H1 (cell line): ENCODE data around the gene VAV2. TPM values are rescaled to one million over a fixed set of nuclear protein-coding genes. Genes with fewer than 3 reads are reported as not detected.

Experiments used
- CTCF ChIA-PET: fragments of 300-600 bp; sonication (Branson Sonifier 250); formaldehyde crosslinking; loops from one replicate; lab custom pipeline; 2021; ENCODE audit not compliant: partially characterized antibody; lab: Charles Lee
- POLR2A ChIA-PET: fragments of 300-600 bp; sonication (Branson Sonifier 250); formaldehyde crosslinking; loops from one replicate; lab custom pipeline; 2021; ENCODE audit warnings: inconsistent platforms; ENCODE audit not compliant: partially characterized antibody; lab: Charles Lee
- DNase-seq, 2 experiments: peaks; one replicate each; pipeline versions ENCODE4 v3.0.0 to v3.0.0-alpha.2; 2010 to 2022; ENCODE audit warnings: low spot score in 2 of 2, low read depth in 1 of 2, mixed read lengths in 1 of 2
- FAIRE-seq: peaks from 2 replicates; lab custom pipeline; 2011; peaks lifted over from hg19 to GRCh38; lab: Jason Lieb, UNC
- H2AFZ ChIP-seq: 2 replicates; pipeline ENCODE4 v1.8.1; 2012; ENCODE audit warnings: low read length, inconsistent platforms
- H2AK5ac ChIP-seq: 2 replicates; pipeline ENCODE4 v1.6.1; 2013; ENCODE audit warnings: low read depth, low read length
- H2BK120ac ChIP-seq: replicated peaks from 2 replicates; pipeline ENCODE3; 2013; ENCODE audit warnings: low read depth, low read length, inconsistent platforms
- H2BK12ac ChIP-seq: 2 replicates; pipeline ENCODE4 v1.6.1; 2013; ENCODE audit warnings: low read depth, low read length
- H2BK15ac ChIP-seq: 2 replicates; pipeline ENCODE4 v1.6.1; 2013; ENCODE audit warnings: low read length
- H2BK20ac ChIP-seq: 2 replicates; pipeline ENCODE4 v1.6.1; 2013; ENCODE audit warnings: low read length
- H2BK5ac ChIP-seq: 2 replicates; pipeline ENCODE4 v1.6.1; 2013; ENCODE audit warnings: low read depth, low read length
- H3K14ac ChIP-seq: 2 replicates; pipeline ENCODE4 v1.6.1; 2013; ENCODE audit warnings: inconsistent platforms; ENCODE audit not compliant: insufficient read length
- H3K18ac ChIP-seq: 2 replicates; pipeline ENCODE4 v1.6.1; 2013; ENCODE audit warnings: low read length; ENCODE audit errors: extremely low read depth
- H3K23ac ChIP-seq: 2 replicates; pipeline ENCODE4 v1.6.1; 2013; ENCODE audit warnings: inconsistent platforms; ENCODE audit not compliant: insufficient read length
- H3K23me2 ChIP-seq: 2 replicates; pipeline ENCODE4 v1.6.1; 2013; ENCODE audit warnings: low read depth, low read length
- H3K27ac ChIP-seq: 2 replicates; pipeline ENCODE4 v1.6.1; 2011; ENCODE audit warnings: low read depth, low read length, inconsistent platforms
- H3K27me3 ChIP-seq, 4 experiments: replicated peaks in 1 of 4; 1 replicate in 1 of 4; 2 replicates in 3 of 4; pipeline versions ENCODE4 v1.6.1 to v1.8.1; 2011 to 2013; ENCODE audit warnings: low read length in 3 of 4, mild to moderate bottlenecking in 3 of 4, inconsistent platforms in 2 of 4, mixed read lengths in 2 of 4, moderate library complexity in 1 of 4; ENCODE audit not compliant: control insufficient read depth in 3 of 4, insufficient read depth in 3 of 4; ENCODE audit errors: extremely low read depth in 1 of 4
- H3K36me3 ChIP-seq, 4 experiments: 2 replicates each; pipeline versions ENCODE4 v1.6.1 to v1.8.1; 2011 to 2013; ENCODE audit warnings: mild to moderate bottlenecking in 4 of 4, low read length in 3 of 4, moderate library complexity in 2 of 4, control low read depth in 1 of 4, inconsistent platforms in 1 of 4; ENCODE audit not compliant: insufficient read depth in 4 of 4, control insufficient read depth in 2 of 4
- H3K4ac ChIP-seq: replicated peaks from 2 replicates; pipeline ENCODE3; 2013; ENCODE audit warnings: low read length, low read depth, mixed read lengths, inconsistent platforms; ENCODE audit not compliant: insufficient read length
- H3K4me1 ChIP-seq, 4 experiments: replicated peaks in 1 of 4; 1 replicate in 1 of 4; 2 replicates in 3 of 4; pipeline versions ENCODE4 v1.6.1 to v1.8.1; 2011 to 2013; ENCODE audit warnings: low read length in 3 of 4, inconsistent platforms in 2 of 4, mixed read lengths in 1 of 4; ENCODE audit not compliant: insufficient read depth in 4 of 4, control insufficient read depth in 3 of 4
- H3K4me2 ChIP-seq, 2 experiments: 2 replicates each; pipeline versions ENCODE4 v1.6.1 to v1.8.1; 2011 to 2013; ENCODE audit warnings: low read depth in 2 of 2, low read length in 2 of 2, control low read depth in 1 of 2, inconsistent platforms in 1 of 2, mild to moderate bottlenecking in 1 of 2; ENCODE audit not compliant: insufficient read depth in 1 of 2
- H3K4me3 ChIP-seq, 4 experiments: fragments of 200-600, 300-600 bp in 1 of 4; sonication (generic), shearing (Covaris generic), sonication (Bioruptor Twin) in 1 of 4; 2 replicates each; pipeline versions ENCODE4 v1.5.1 to v1.8.1; 2011 to 2016; ENCODE audit warnings: low read length in 4 of 4, low read depth in 3 of 4, control low read depth in 2 of 4, inconsistent platforms in 2 of 4, mild to moderate bottlenecking in 2 of 4, mixed read lengths in 1 of 4, moderate library complexity in 1 of 4; ENCODE audit not compliant: insufficient read depth in 2 of 4; ENCODE audit errors: extremely low read depth in 1 of 4
- H3K56ac ChIP-seq: replicated peaks from 2 replicates; pipeline ENCODE3; 2013; ENCODE audit warnings: low read depth, mild to moderate bottlenecking, mixed read lengths, low read length, inconsistent platforms; ENCODE audit not compliant: insufficient read length
- H3K79me1 ChIP-seq: 2 replicates; pipeline ENCODE4 v1.6.1; 2013; ENCODE audit warnings: low read depth, low read length, control low read depth
- H3K79me2 ChIP-seq, 2 experiments: 2 replicates each; pipeline versions ENCODE4 v1.6.1 to v1.8.1; 2012 to 2013; ENCODE audit warnings: low read length in 2 of 2, mild to moderate bottlenecking in 2 of 2, inconsistent platforms in 1 of 2; ENCODE audit not compliant: insufficient read depth in 2 of 2, control insufficient read depth in 1 of 2
- H3K9ac ChIP-seq, 4 experiments: replicated peaks in 1 of 4; 1 replicate in 1 of 4; 2 replicates in 3 of 4; pipeline versions ENCODE4 v1.6.1 to v1.8.1; 2011 to 2013; ENCODE audit warnings: low read depth in 3 of 4, low read length in 3 of 4, control low read depth in 2 of 4, mild to moderate bottlenecking in 2 of 4, moderate library complexity in 2 of 4, inconsistent platforms in 1 of 4; ENCODE audit errors: extremely low read depth in 1 of 4
- H3K9me3 ChIP-seq, 2 experiments: 2 replicates each; pipeline versions ENCODE4 v1.6.1 to v1.8.1; 2012 to 2013; ENCODE audit warnings: mild to moderate bottlenecking in 2 of 2, moderate library complexity in 2 of 2, control low read depth in 1 of 2, inconsistent platforms in 1 of 2, low read depth in 1 of 2, low read length in 1 of 2, mixed read lengths in 1 of 2; ENCODE audit not compliant: insufficient read depth in 2 of 2
- H4K20me1 ChIP-seq, 2 experiments: replicated peaks in 1 of 2; 2 replicates each; pipeline versions ENCODE3 to v1.8.1; 2011 to 2013; ENCODE audit warnings: inconsistent platforms in 2 of 2, low read length in 2 of 2, mild to moderate bottlenecking in 1 of 2; ENCODE audit not compliant: insufficient read depth in 2 of 2, control insufficient read depth in 1 of 2
- H4K5ac ChIP-seq: 2 replicates; pipeline ENCODE4 v1.6.1; 2013; ENCODE audit warnings: low read length, low read depth, mixed read lengths, inconsistent platforms; ENCODE audit not compliant: insufficient read length
- H4K8ac ChIP-seq: 2 replicates; pipeline ENCODE4 v1.8.0; 2013; ENCODE audit warnings: mild to moderate bottlenecking, moderate library complexity, low read length, inconsistent platforms; ENCODE audit not compliant: insufficient read depth; ENCODE audit errors: extremely low read depth
- H4K91ac ChIP-seq: replicated peaks from 2 replicates; pipeline ENCODE3; 2013; ENCODE audit warnings: low read length, mixed read lengths, inconsistent platforms; ENCODE audit not compliant: insufficient read length
- CHD1 ChIP-seq: IDR thresholded peaks from 2 replicates; pipeline ENCODE4 v1.6.1; 2012; ENCODE audit warnings: low read depth, low read length, improper control_type of control experiment
- CHD2 ChIP-seq: IDR thresholded peaks from 2 replicates; pipeline ENCODE4 v1.6.1; 2012; ENCODE audit warnings: low read length, improper control_type of control experiment
- GABPA ChIP-seq: IDR thresholded peaks from 2 replicates; pipeline ENCODE4 v1.6.1; 2011; ENCODE audit warnings: mild to moderate bottlenecking, low read length, moderate library complexity, borderline replicate concordance; ENCODE audit not compliant: insufficient read depth
- KDM5A ChIP-seq: fragments of 200-600 bp; IDR thresholded peaks from 2 replicates; pipeline ENCODE4 v1.7.1; 2012; ENCODE audit warnings: mild to moderate bottlenecking, low read length, inconsistent platforms, mixed read lengths
- NANOG ChIP-seq: IDR thresholded peaks from 2 replicates; pipeline ENCODE4 v1.6.1; 2011; ENCODE audit warnings: low read length, low read depth, mild to moderate bottlenecking, inconsistent platforms; ENCODE audit not compliant: insufficient read depth, poor library complexity, severe bottlenecking
- NRF1 ChIP-seq: IDR thresholded peaks from 2 replicates; pipeline ENCODE4 v1.6.1; 2011; ENCODE audit warnings: mild to moderate bottlenecking, low read depth, low read length, improper control_type of control experiment
- SIX5 ChIP-seq: IDR thresholded peaks from 2 replicates; pipeline ENCODE4 v1.6.1; 2011; ENCODE audit warnings: mild to moderate bottlenecking, low read depth, low read length
- TEAD4 ChIP-seq: IDR thresholded peaks from 2 replicates; pipeline ENCODE4 v1.6.1; 2012; ENCODE audit warnings: low read depth, low read length, inconsistent platforms, mixed read lengths
- WGBS, 2 experiments: shearing (Covaris generic) in 1 of 2; methylation state at CpG; one replicate each; pipeline versions ENCODE4 v1.1.6 to v1.1.7; 2013 to 2015; ENCODE audit warnings: low lambda C conversion rate in 2 of 2, mixed read lengths in 2 of 2, inconsistent platforms in 1 of 2, low coverage in 1 of 2, missing lambda C conversion rate in 1 of 2; ENCODE audit not compliant: insufficient replicate concordance in 2 of 2, insufficient coverage in 1 of 2, insufficient read length in 1 of 2; ENCODE audit errors: extremely low coverage in 1 of 2, missing lambda C conversion rate in 1 of 2; 5-methylcytosine and 5-hydroxymethylcytosine counted together
- polyA plus RNA-seq, 7 experiments: library from polyadenylated mRNA; depleted of rRNA in 3 of 7; stranded (reverse) in 5 of 7; unstranded in 2 of 7; fragments of >200 nt in 5 of 7; fragments of 200-250 nt in 2 of 7; gene quantifications; 1 replicate in 5 of 7; 2 replicates in 1 of 7; 4 replicates in 1 of 7; pipeline versions ENCODE4 v1.2.1 to v1.2.3, GENCODE V29; 2011 to 2013; ENCODE audit warnings: missing spikeins in 2 of 7, mixed read lengths in 2 of 7
- total RNA-seq: library from RNA; stranded (reverse); fragmentation: NEBNext Ultra II Directional; extraction: Animal tissue kit (Norgen Biotek cat#: 25700); gene quantifications from 2 replicates; pipeline ENCODE4 v1.2.1, GENCODE V29; 2021
- TF ChIP-seq, protein P1 (sequence below): IDR thresholded peaks from 2 replicates; pipeline ENCODE4 v1.6.1; 2012; ENCODE audit warnings: inconsistent platforms

Gene VAV2
- total and polyA plus RNA-seq, 2 of the 8 experiments (the other 6 are each of a cell fraction or from before 2014, with no cell fraction given): 13.6 to 37.6 TPM

DNA sequence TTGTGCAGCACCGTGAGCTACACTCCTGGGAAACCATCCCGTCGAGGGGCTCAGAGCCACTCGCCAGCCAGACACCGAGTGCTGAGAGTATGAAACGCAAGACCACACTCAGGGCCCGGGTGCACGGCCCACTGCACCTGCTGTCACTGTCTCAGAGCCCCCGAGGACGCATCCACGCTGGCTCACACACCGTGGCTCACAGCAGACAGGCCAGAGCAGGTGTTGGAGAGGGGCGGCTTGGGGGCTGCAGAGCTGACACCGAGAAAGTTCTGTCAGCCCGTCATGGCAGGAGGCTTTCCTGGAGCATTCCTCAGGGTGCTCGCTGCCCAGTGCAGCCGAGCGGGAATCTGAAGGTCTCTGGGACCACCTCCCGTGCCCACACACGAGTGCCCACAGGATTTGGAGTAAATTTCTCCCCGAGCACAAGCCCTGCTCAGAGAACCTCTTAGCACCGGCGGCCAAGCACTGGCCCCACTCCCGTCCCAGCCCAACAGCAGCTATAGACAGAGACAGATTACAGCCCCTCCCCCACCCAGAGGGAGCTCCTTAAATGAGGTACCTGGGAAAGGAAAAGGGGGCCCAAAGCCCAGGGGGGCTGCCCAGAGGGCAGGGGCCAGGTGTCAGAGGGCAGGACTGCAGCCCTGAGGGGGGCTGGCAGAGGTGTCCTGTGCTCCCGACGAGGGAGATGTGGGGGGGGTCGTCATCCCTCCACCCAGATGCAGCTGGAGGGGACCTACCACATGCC is 197.9 kb downstream of the VAV2 start:
- H2BK20ac ChIP-seq: no peak overlapping the region
- H3K4me3 ChIP-seq: no peak overlapping the region
- H4K20me1 ChIP-seq: peaks cover 0 to 11% of the 10 kb centered on the region in 2 experiments
- H3K36me3 ChIP-seq: peaks cover 0 to 5% (median 0%) of the 10 kb centered on the region in 4 experiments; a peak in 4 of 8 replicates
- H3K4ac ChIP-seq: no peak overlapping the region
- H3K9me3 ChIP-seq: no peaks in the 10 kb centered on the region
- H3K79me2 ChIP-seq: no peaks in the 10 kb centered on the region
- no peak overlapping the region for H3K56ac ChIP-seq
- no peak overlapping the region for H3K27ac ChIP-seq
- no peak overlapping the region for H2AK5ac ChIP-seq
- no peak overlapping the region for H3K18ac ChIP-seq
- TF ChIP-seq KDM5A (no peak), TEAD4 (no peak), CHD1 (no peak), NRF1 (no peak), CHD2 (no peak), SIX5 (no peak), NANOG (no peak), GABPA (no peak)
- TF ChIP-seq, protein P1, sequence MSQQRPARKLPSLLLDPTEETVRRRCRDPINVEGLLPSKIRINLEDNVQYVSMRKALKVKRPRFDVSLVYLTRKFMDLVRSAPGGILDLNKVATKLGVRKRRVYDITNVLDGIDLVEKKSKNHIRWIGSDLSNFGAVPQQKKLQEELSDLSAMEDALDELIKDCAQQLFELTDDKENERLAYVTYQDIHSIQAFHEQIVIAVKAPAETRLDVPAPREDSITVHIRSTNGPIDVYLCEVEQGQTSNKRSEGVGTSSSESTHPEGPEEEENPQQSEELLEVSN: no peak
- no peaks in the 10 kb centered on the region for H3K27me3 ChIP-seq
- no peak overlapping the region for H2BK120ac ChIP-seq
- no peak overlapping the region for H2AFZ ChIP-seq
- 90% methylated on average over 27 of the region's 27 CpGs; no CpG with 5 or more reads in 1 of the 2 experiments for WGBS, 2 experiments
- H4K5ac ChIP-seq: no peak overlapping the region
- no peak overlapping the region for H3K9ac ChIP-seq
- POLR2A ChIA-PET: no interaction called here
- H3K14ac ChIP-seq: no peak overlapping the region
- H2BK15ac ChIP-seq: no peak overlapping the region
- H3K23me2 ChIP-seq: peaks cover 3% of the 10 kb centered on the region; the same call in 1 of the 2 replicates
- peak overlapping the region; percentile 79; the same call in 1 of the 2 replicates for H4K8ac ChIP-seq
- H4K91ac ChIP-seq: no peak overlapping the region
- no peaks in the 10 kb centered on the region for H3K79me1 ChIP-seq
- peak overlapping the region; percentile 56; the same call in 1 of the 2 replicates for H2BK5ac ChIP-seq
- CTCF ChIA-PET: interaction anchor here (0.6 to 5.7 kb wide), 29 partner anchors 8 to 267 kb away, joined by 3 to 42 read pairs (median 4); no protein-coding TSS in a partner anchor
- no peak overlapping the region for H3K4me2 ChIP-seq
- DNase-seq: no peak
- no peak for FAIRE-seq
- no peak overlapping the region for H2BK12ac ChIP-seq
- no peak overlapping the region for H3K23ac ChIP-seq
- peaks cover 0 to 8% (median 2%) of the 10 kb centered on the region in 4 experiments; a peak in 4 of 7 replicates for H3K4me1 ChIP-seq
